GM12878 (cell line): ENCODE measurements around the gene CDC34. TPM values are rescaled to one million over a fixed set of nuclear protein-coding genes. Genes with fewer than 3 reads are reported as not detected.

Source experiments
- ATAC-seq: fragments of 200-7000 bp; cut with Tn5 transposase; 3 replicates; pipeline ENCODE4 v1.9.1; 2020; ENCODE audit warnings: mild to moderate bottlenecking, moderate library complexity
- BruUV-seq: library from RNA; stranded (reverse); fragments of 400-500 nt; replicated peaks from 2 replicates; lab custom pipeline; 2021; lab: Mats Ljungman, UMichigan
- CTCF ChIA-PET: fragments of 300-600 bp; sonication (Branson Sonifier 250); formaldehyde crosslinking; extraction: SDS; loops from one replicate; lab custom pipeline; 2021; ENCODE audit warnings: inconsistent platforms; lab: Yijun Ruan, JAX
- POLR2A ChIA-PET: fragments of 350-600 bp; formaldehyde crosslinking; extraction: SDS; loops from one replicate; lab custom pipeline; 2021; ENCODE audit warnings: inconsistent platforms; lab: Charles Lee
- RAD21 ChIA-PET: fragments of 300-600 bp; sonication (Branson Sonifier 250); formaldehyde crosslinking; loops from one replicate; lab custom pipeline; 2023; ENCODE audit warnings: antibody characterized with exemption; ENCODE audit not compliant: unreplicated experiment; lab: Charles Lee
- SMC1A ChIA-PET: fragments of 300-600 bp; sonication (Branson Sonifier 250); formaldehyde crosslinking; loops from one replicate; lab custom pipeline; 2023; ENCODE audit not compliant: unreplicated experiment, uncharacterized antibody; lab: Charles Lee
- DNase-seq: peaks from one replicate; pipeline ENCODE4 v3.0.0-alpha.2; 2011; ENCODE audit warnings: low read depth, low spot score
- FAIRE-seq: peaks from 3 replicates; lab custom pipeline; 2011; peaks lifted over from hg19 to GRCh38; lab: Jason Lieb, UNC
- H2AFZ ChIP-seq: 2 replicates; pipeline ENCODE4 v1.6.0; 2011; ENCODE audit warnings: low read depth, low read length, control low read depth; ENCODE audit not compliant: control insufficient read depth
- H3K27ac ChIP-seq: 2 replicates; pipeline ENCODE4 v1.5.1; 2011; ENCODE audit warnings: control low read depth; ENCODE audit not compliant: control insufficient read depth, insufficient read depth
- H3K27me3 ChIP-seq, 2 experiments: replicated peaks in 1 of 2; 2 replicates each; pipeline versions ENCODE4 v1.6.0 to v1.6.1; 2011; ENCODE audit warnings: low read length in 1 of 2; ENCODE audit not compliant: control insufficient read depth in 2 of 2, insufficient read depth in 2 of 2
- H3K36me3 ChIP-seq, 2 experiments: 2 replicates each; pipeline ENCODE4 v1.5.1; 2011; ENCODE audit warnings: low read length in 1 of 2; ENCODE audit not compliant: control insufficient read depth in 2 of 2, insufficient read depth in 2 of 2
- H3K4me1 ChIP-seq: 2 replicates; pipeline ENCODE4 v1.6.1; 2011; ENCODE audit warnings: mild to moderate bottlenecking, low read length, moderate library complexity, mixed read lengths; ENCODE audit not compliant: control insufficient read depth, insufficient read depth
- H3K4me2 ChIP-seq: 2 replicates; pipeline ENCODE4 v1.6.0; 2011; ENCODE audit warnings: control low read depth; ENCODE audit not compliant: control insufficient read depth, insufficient read depth
- H3K4me3 ChIP-seq: fragments of 200-600 bp; sonication (generic); 2 replicates; pipeline ENCODE4 v1.5.1; 2016
- H3K79me2 ChIP-seq: 2 replicates; pipeline ENCODE4 v1.6.0; 2011; ENCODE audit warnings: low read length; ENCODE audit not compliant: control insufficient read depth, insufficient read depth
- H3K9ac ChIP-seq: 2 replicates; pipeline ENCODE4 v1.8.0; 2011; ENCODE audit warnings: low read length, control low read depth, mixed read lengths; ENCODE audit not compliant: control insufficient read depth, insufficient read depth
- H3K9me3 ChIP-seq: replicated peaks from 3 replicates; pipeline ENCODE4 v1.5.1; 2011; ENCODE audit warnings: mild to moderate bottlenecking, low read length; ENCODE audit not compliant: control insufficient read depth, insufficient read depth
- H4K20me1 ChIP-seq: 2 replicates; pipeline ENCODE4 v1.6.0; 2011; ENCODE audit not compliant: control insufficient read depth, insufficient read depth
- EGR1 ChIP-seq, 2 experiments: IDR thresholded peaks; 1 replicate in 1 of 2; 2 replicates in 1 of 2; pipeline ENCODE4 v1.6.1; 2011 to 2012; ENCODE audit warnings: low read depth in 2 of 2, low read length in 2 of 2, borderline replicate concordance in 1 of 2, mild to moderate bottlenecking in 1 of 2, moderate library complexity in 1 of 2
- EP300 ChIP-seq, 2 experiments: fragments of 150-350 bp in 1 of 2; IDR thresholded peaks; 2 replicates each; pipeline ENCODE4 v1.6.1; 2011 to 2012; ENCODE audit warnings: low read depth in 2 of 2, low read length in 2 of 2, borderline replicate concordance in 1 of 2, improper control_type of control experiment in 1 of 2, inconsistent platforms in 1 of 2; ENCODE audit not compliant: control insufficient read depth in 1 of 2
- FOS ChIP-seq: IDR thresholded peaks from 3 replicates; pipeline ENCODE4 v1.6.1; 2011; ENCODE audit warnings: borderline replicate concordance; ENCODE audit not compliant: insufficient read length; ENCODE audit errors: extremely low read depth
- IKZF2 ChIP-seq, 2 experiments: fragments of 450-650 bp; IDR thresholded peaks; 2 replicates each; pipeline ENCODE4 v1.6.1; 2017; ENCODE audit warnings: mild to moderate bottlenecking in 2 of 2, moderate library complexity in 2 of 2
- NFIC ChIP-seq: IDR thresholded peaks from 2 replicates; pipeline ENCODE4 v1.6.1; 2012; ENCODE audit warnings: low read depth, mild to moderate bottlenecking, inconsistent platforms, low read length, moderate library complexity
- NR2F1 ChIP-seq: fragments of 450-650 bp; conservative IDR thresholded peaks from 2 replicates; pipeline ENCODE4 v1.6.1; 2017; ENCODE audit warnings: mild to moderate bottlenecking
- RCOR1 ChIP-seq: conservative IDR thresholded peaks from 2 replicates; pipeline ENCODE4 v1.6.1; 2012; ENCODE audit warnings: low read depth, low read length, improper control_type of control experiment
- RUNX3 ChIP-seq: IDR thresholded peaks from 2 replicates; pipeline ENCODE4 v1.6.1; 2012; ENCODE audit warnings: low read length, inconsistent platforms
- SIN3A ChIP-seq: IDR thresholded peaks from 2 replicates; pipeline ENCODE4 v1.6.1; 2012; ENCODE audit warnings: low read depth, low read length, improper control_type of control experiment
- SMAD1 ChIP-seq: fragments of 450-650 bp; IDR thresholded peaks from 2 replicates; pipeline ENCODE4 v1.6.1; 2018; ENCODE audit warnings: mild to moderate bottlenecking, low read depth; ENCODE audit not compliant: partially characterized antibody
- SUPT20H ChIP-seq: IDR thresholded peaks from 2 replicates; pipeline ENCODE4 v1.6.1; 2011; ENCODE audit warnings: low read depth, mild to moderate bottlenecking, low read length, moderate library complexity, borderline replicate concordance; ENCODE audit not compliant: control insufficient read depth
- WGBS: methylation state at CpG from one replicate; pipeline ENCODE4 v1.1.6; 2016; ENCODE audit warnings: low lambda C conversion rate; ENCODE audit not compliant: insufficient replicate concordance, insufficient coverage; ENCODE audit errors: missing lambda C conversion rate; 5-methylcytosine and 5-hydroxymethylcytosine counted together
- in situ Hi-C: fragments of 300-500 bp; cut with MboI; formaldehyde crosslinking; loops from 9 replicates; pipeline ENCODE4 v1.14.3; 2018; ENCODE audit warnings: mixed read lengths
- intact Hi-C: fragments of 100-400 bp; cut with micrococcal nuclease; formaldehyde crosslinking; loops from one replicate; pipeline ENCODE4 v1.14.2; 2022; ENCODE audit not compliant: unreplicated experiment
- polyA plus RNA-seq, 11 experiments: library from polyadenylated mRNA; depleted of rRNA in 4 of 11; unstranded in 6 of 11; stranded (reverse) in 5 of 11; fragments of >200 nt; fragmentation: Nextera tagmentation in 4 of 11; fragmentation: Illumina TruSeq in 1 of 11; extraction: Ambion mirVana in 4 of 11; extraction: Trizol in 1 of 11; gene quantifications; 1 replicate in 1 of 11; 2 replicates in 10 of 11; pipeline versions ENCODE4 v1.2.1 to v1.2.3, GENCODE V29; 2011 to 2016; ENCODE audit warnings: inconsistent platforms in 2 of 11, missing spikeins in 2 of 11, low read depth in 1 of 11
- total RNA-seq, 4 experiments: library from RNA; depleted of rRNA in 3 of 4; stranded (reverse); fragments of >200 nt in 3 of 4; fragmentation: Illumina TruSeq in 1 of 4; extraction: Trizol in 1 of 4; gene quantifications; 2 replicates each; pipeline versions ENCODE4 v1.2.1 to v1.2.3, GENCODE V29; 2013 to 2021
- TF ChIP-seq, protein P1 (sequence below): IDR thresholded peaks from 2 replicates; pipeline ENCODE4 v1.6.1; 2012; ENCODE audit warnings: mild to moderate bottlenecking, low read depth, low read length
- TF ChIP-seq, protein P2 (sequence below): IDR thresholded peaks from 2 replicates; pipeline ENCODE4 v1.6.1; 2012; ENCODE audit warnings: low read depth, low read length, improper control_type of control experiment
- TF ChIP-seq, protein P3 (sequence below): fragments of 450-650 bp; IDR thresholded peaks from 2 replicates; pipeline ENCODE4 v1.6.1; 2017; ENCODE audit warnings: antibody characterized with exemption, mild to moderate bottlenecking, moderate library complexity

CDC34 gene
- total and polyA plus RNA-seq, 10 of the 15 experiments (the other 5 are each of a cell fraction or from before 2014, with no cell fraction given), result 0.31 to 48.9 (median 28.5) TPM

- TF ChIP-seq, protein P1, sequence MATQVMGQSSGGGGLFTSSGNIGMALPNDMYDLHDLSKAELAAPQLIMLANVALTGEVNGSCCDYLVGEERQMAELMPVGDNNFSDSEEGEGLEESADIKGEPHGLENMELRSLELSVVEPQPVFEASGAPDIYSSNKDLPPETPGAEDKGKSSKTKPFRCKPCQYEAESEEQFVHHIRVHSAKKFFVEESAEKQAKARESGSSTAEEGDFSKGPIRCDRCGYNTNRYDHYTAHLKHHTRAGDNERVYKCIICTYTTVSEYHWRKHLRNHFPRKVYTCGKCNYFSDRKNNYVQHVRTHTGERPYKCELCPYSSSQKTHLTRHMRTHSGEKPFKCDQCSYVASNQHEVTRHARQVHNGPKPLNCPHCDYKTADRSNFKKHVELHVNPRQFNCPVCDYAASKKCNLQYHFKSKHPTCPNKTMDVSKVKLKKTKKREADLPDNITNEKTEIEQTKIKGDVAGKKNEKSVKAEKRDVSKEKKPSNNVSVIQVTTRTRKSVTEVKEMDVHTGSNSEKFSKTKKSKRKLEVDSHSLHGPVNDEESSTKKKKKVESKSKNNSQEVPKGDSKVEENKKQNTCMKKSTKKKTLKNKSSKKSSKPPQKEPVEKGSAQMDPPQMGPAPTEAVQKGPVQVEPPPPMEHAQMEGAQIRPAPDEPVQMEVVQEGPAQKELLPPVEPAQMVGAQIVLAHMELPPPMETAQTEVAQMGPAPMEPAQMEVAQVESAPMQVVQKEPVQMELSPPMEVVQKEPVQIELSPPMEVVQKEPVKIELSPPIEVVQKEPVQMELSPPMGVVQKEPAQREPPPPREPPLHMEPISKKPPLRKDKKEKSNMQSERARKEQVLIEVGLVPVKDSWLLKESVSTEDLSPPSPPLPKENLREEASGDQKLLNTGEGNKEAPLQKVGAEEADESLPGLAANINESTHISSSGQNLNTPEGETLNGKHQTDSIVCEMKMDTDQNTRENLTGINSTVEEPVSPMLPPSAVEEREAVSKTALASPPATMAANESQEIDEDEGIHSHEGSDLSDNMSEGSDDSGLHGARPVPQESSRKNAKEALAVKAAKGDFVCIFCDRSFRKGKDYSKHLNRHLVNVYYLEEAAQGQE, result no peak
- TF ChIP-seq NFIC, result no peak
- no peak for TF ChIP-seq IKZF2 (IDR thresholded peaks at IDR 0.05)
- TF ChIP-seq, protein P2, sequence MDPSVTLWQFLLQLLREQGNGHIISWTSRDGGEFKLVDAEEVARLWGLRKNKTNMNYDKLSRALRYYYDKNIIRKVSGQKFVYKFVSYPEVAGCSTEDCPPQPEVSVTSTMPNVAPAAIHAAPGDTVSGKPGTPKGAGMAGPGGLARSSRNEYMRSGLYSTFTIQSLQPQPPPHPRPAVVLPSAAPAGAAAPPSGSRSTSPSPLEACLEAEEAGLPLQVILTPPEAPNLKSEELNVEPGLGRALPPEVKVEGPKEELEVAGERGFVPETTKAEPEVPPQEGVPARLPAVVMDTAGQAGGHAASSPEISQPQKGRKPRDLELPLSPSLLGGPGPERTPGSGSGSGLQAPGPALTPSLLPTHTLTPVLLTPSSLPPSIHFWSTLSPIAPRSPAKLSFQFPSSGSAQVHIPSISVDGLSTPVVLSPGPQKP, result no peak
- TF ChIP-seq, all 136 proteins: peak for 0
Measured at GRCh38 chr19:540867-541637, 9.5 kb downstream of the CDC34 start (continued).

DNA sequence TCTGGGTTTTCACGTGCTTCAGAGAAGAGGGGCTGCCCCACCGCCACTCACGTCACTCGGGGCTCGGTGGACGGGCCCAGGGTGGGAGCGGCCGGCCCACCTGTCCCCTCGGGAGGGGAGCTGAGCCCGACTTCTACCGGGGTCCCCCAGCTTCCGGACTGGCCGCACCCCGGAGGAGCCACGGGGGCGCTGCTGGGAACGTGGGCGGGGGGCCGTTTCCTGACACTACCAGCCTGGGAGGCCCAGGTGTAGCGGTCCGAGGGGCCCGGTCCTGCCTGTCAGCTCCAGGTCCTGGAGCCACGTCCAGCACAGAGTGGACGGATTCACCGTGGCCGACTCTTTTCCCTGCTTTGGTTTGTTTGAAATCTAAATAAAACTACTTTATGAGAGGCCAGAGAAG is 10.1 kb downstream of the CDC34 start:
- no peak overlapping the region for H3K4me3 ChIP-seq
- no TSS peak for BruUV-seq
- POLR2A ChIA-PET, result no interaction called here
- SMC1A ChIA-PET, result no interaction called here
- H3K4me2 ChIP-seq, result no peak overlapping the region
- H4K20me1 ChIP-seq, result no peaks in the 10 kb centered on the region; the same call in 1 of the 2 replicates
- ATAC-seq (no peak), FAIRE-seq (no peak), DNase-seq (no peak)
- H3K79me2 ChIP-seq, result no peaks in the 10 kb centered on the region
- no peak overlapping the region for H3K9ac ChIP-seq
- RAD21 ChIA-PET, result no interaction called here
- no peaks in the 10 kb centered on the region for H3K27me3 ChIP-seq
- CTCF ChIA-PET, result interaction anchor here (1.3 kb wide), 1 partner anchor 9 kb away, joined by 4 read pairs; no protein-coding TSS in a partner anchor
- H3K27ac ChIP-seq, result no peak overlapping the region
- 89% methylated on average over 20 of the region's 26 CpGs for WGBS
- H3K9me3 ChIP-seq, result no peaks in the 10 kb centered on the region
- no peaks in the 10 kb centered on the region for H3K4me1 ChIP-seq
- in situ Hi-C loops, result no loop called here
- H2AFZ ChIP-seq, result no peak overlapping the region
- peaks cover 0 to under 1% of the 10 kb centered on the region in 2 experiments; a peak in 2 of 4 replicates for H3K36me3 ChIP-seq
- intact Hi-C loops, result no loop called here
- TF ChIP-seq EP300 (IDR thresholded peaks at IDR 0.05; ENCODE audit: borderline replicate concordance in 1 of 2, control insufficient read depth in 1 of 2, low read depth in 2 of 2, low read length in 2 of 2) (no peak), SIN3A (no peak), SUPT20H (no peak), SMAD1 (no peak), NR2F1 (no peak), EGR1 (IDR thresholded peaks at IDR 0.05; ENCODE audit: borderline replicate concordance in 1 of 2, low read depth in 2 of 2, low read length in 2 of 2) (no peak), RUNX3 (no peak), FOS (no peak), RCOR1 (no peak)
- TF ChIP-seq, protein P3, sequence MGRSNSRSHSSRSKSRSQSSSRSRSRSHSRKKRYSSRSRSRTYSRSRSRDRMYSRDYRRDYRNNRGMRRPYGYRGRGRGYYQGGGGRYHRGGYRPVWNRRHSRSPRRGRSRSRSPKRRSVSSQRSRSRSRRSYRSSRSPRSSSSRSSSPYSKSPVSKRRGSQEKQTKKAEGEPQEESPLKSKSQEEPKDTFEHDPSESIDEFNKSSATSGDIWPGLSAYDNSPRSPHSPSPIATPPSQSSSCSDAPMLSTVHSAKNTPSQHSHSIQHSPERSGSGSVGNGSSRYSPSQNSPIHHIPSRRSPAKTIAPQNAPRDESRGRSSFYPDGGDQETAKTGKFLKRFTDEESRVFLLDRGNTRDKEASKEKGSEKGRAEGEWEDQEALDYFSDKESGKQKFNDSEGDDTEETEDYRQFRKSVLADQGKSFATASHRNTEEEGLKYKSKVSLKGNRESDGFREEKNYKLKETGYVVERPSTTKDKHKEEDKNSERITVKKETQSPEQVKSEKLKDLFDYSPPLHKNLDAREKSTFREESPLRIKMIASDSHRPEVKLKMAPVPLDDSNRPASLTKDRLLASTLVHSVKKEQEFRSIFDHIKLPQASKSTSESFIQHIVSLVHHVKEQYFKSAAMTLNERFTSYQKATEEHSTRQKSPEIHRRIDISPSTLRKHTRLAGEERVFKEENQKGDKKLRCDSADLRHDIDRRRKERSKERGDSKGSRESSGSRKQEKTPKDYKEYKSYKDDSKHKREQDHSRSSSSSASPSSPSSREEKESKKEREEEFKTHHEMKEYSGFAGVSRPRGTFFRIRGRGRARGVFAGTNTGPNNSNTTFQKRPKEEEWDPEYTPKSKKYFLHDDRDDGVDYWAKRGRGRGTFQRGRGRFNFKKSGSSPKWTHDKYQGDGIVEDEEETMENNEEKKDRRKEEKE, result no peak
